ENCODE data around the gene ERC1.
A peak's percentile ranks its signal among the peaks of the same experiment; 100 is the strongest.

ERC1 gene

GRCh38 chr12:1499351-1499750 lies 508.3 kb downstream of the ERC1 start:
- DNase-seq = no peak

DNA sequence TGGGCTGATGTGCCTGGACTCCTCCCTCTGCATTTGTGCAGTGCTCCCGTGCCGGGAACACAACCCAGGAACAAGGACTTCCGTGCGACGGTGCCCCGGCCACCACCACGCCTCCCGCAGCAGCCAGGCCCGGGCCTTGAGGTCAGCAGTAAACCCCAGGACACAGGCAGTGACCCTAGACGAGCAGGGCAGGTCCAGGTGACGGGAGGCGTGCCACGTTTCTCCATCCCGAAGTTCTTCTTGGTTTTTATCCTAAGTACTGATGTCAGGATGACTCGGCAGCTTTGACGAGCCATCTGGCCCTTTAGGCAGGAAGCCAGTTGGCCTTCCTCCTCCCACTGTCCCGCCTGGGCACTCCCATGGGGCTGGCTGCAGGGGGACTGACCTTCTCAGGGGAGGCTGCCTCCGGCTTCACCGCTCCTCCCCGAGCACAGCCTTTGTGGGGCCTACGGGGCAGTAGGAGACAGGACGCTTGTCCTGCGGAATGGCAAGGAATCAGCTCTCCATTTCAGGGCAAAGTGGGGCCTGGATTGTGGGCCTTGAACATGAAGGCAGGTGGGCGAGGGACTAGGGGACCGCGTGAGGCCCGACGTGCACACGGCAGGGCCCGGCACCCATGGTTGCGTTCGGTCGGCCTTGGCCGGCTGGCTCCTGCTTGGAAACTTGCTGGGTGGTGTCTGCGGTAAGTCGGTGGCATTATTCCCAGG lies 509.2 kb downstream of the ERC1 start:
- peak; percentile 36 for DNase-seq

GRCh38 chr12:1501001-1501400 lies 510.0 kb downstream of the ERC1 start:
- no peak for DNase-seq

GRCh38 chr12:1501695-1502378 lies 510.8 kb downstream of the ERC1 start:
- no peak for DNase-seq

DNA sequence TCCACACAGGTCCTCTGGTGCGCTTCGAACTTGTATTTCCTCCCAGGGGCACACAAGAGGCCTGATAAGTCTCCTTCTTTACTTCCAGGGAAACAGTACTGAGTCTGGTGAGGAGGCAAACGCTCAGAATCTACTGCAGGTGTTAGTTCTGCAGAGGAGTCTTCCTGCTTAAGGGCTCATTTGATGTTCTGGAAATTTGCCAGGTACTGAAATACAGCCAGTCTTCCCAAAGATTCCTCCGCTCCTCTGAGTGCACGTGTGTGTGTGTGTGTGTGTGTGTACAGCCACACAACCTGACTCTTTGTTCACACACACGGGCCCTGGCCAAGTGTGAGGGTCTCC lies 511.3 kb downstream of the ERC1 start:
- DNase-seq = no peak

GRCh38 chr12:1502831-1503230 lies 511.8 kb downstream of the ERC1 start:
- no peak for DNase-seq

GRCh38 chr12:1503281-1503711 lies 512.3 kb downstream of the ERC1 start:
- DNase-seq = no peak

DNA sequence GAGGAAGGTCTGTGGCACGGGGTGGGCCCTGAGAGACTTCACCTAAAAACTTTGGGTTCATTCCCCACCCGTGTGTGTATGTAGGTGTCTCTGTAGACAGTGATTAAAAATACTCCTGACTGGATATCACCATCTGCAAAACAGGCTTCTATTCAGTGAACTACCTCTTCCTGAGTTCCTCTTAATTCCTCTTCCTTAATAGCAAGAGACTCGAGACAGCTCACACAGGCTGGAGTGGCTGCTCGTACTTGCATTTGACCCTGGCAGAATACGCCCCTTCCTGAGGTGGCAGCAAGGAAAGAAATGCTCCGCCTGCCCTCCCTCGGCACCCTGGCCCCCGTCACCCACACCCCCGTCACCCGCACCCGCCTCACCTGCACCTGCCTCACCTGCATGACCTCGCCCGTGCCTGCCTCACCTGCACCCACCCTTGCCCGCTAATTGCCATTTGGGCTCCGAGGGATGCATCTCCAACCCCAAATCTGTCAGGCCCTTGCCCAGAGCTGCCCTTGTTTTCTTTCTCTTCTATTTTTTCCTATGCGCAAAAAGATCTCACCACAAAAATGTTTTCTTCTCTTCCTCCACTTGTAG lies 513.4 kb downstream of the ERC1 start:
- DNase-seq = peak; percentile 38

- no peak for DNase-seq
These were observed 513.9 kb downstream of the ERC1 start for GRCh38 chr12:1504895-1505311.

- no peak for DNase-seq
These were observed 514.6 kb downstream of the ERC1 start for GRCh38 chr12:1505576-1505975.

DNA sequence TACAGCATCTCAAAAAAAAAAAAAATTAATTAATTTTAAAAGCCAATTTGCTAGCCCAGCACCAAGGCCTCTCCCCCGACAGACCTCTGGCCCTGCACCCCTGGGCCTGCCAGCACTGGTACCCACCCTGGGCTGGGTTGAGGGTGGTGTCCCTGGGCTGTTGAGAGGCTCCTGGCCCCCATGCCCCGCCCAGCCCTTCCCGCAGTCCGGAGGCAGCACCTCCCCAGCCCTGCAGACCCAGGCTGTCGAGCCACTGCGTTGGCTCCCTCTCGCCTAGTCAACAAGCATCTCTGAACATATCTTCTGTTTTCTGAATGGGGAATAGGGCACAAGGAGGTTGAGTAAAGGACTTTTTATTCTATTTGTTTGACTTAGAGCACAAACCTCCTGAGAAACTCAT lies 516.3 kb downstream of the ERC1 start:
- no peak for DNase-seq

- no peak for DNase-seq
These were observed 518.5 kb downstream of the ERC1 start for GRCh38 chr12:1509413-1510052.

DNA sequence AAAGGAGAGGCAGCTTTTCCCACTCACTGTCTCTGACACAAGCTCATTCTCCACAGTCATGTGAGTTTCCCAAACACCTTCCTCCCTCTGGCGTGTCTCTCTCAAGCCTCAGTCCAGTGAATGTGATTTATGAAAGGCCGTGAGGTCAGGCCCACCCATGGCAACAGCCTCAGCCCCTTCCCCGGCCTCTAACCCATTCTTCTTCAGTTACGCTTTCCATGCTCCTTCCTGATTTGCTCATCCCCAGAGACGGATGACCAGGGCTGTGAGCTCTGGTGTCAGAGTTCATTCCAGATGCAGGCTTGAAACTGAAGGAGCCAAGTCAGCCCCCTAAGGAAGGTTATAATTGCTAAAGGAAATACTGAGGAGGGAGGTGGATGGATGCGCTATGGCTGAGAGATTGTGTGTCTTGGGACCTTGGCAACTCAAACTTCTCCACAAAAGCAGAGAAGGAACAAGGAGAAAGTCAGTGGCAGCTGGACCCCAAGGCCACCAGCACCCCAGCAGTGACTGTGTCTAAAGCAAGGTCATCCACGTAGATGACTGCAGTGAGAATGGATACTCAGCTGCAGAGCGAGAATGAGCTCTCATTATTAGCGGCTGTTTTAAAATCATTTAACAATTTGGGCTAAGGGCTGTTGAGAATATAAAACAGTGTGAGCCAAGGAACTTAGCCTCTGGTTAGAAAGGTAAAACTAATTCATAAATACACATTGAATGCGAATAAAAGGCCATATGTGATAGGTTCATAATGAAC lies 519.2 kb downstream of the ERC1 start:
- no peak for DNase-seq

- DNase-seq = no peak
These were observed 524.0 kb downstream of the ERC1 start for GRCh38 chr12:1515010-1515409.

DNA sequence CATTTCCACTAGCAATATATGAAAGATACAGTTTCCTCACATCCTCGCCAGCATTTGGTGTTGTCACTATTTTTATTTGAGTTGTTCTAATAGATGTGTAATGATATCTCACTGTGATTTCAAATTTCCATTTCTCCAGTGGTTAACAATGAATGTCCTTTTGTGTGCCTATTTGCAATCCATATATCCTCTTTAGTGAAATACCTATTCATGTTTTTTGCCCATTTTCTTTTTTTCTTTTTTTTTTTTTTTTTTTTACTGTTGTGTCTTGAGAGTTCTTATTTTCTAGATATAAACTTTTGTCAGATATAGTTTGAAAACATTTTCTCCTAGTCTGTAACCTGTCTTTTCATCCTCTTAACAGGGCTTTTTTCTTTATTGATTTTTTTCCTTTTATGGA lies 524.4 kb downstream of the ERC1 start:
- no peak for DNase-seq

- no peak for DNase-seq
These were observed 526.0 kb downstream of the ERC1 start for GRCh38 chr12:1517007-1517406.

DNA sequence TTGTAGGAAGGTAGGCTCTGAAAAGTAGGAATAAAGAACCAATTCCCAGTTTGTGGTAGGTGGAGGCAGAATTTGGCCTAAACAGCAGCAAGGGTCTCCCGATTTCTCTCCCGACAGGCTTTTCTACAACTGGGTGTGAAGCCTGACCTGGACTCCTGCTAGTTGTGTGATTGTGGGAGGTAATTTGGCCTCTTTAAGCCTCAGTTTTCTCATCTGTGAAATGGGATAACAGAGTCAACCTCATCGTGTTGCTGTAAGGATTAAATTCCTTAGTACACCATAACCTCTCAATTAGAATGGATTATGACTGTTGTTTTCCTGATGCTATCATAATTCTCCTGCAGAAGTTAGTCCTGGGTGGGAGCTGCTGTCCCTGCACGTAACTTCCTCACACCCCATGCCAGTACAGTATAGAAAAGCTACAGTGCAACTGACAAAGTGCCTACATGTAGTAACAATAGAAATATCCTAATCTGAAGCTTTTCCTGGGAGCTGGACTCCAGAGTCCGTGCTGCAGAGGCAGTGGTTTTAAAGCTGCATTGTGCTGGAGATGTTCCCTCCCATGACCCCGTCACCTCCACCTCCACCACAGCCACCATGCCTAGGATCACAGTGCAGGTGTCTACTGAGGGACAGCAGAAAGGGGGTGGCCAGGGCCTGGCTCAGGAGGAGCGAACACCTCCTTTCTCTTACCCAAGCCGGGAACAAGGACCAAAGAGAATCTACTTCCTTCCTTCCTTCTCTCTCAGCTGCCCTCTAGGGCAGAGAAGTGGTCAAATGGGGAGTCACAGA lies 526.9 kb downstream of the ERC1 start:
- no peak for DNase-seq

GRCh38 chr12:1518591-1519516 lies 527.8 kb downstream of the ERC1 start:
- no peak for DNase-seq

- no peak for DNase-seq
These were observed 528.6 kb downstream of the ERC1 start for GRCh38 chr12:1519642-1520041.

GRCh38 chr12:1523046-1523445 lies 532.0 kb downstream of the ERC1 start:
- no peak for DNase-seq

GRCh38 chr12:1523558-1524050 lies 532.6 kb downstream of the ERC1 start:
- no peak for DNase-seq
